IMR-90 (cell line): ENCODE results near the gene CNNM3. TPM values are rescaled to one million over a fixed set of nuclear protein-coding genes. Genes with fewer than 3 reads are reported as not detected.

ENCODE experiments used
- ATAC-seq: fragments of 200-7000 bp; cut with Tn5 transposase; 2 replicates; pipeline ENCODE4 v1.9.1; 2020; ENCODE audit warnings: low read depth, mild to moderate bottlenecking, moderate library complexity
- BruUV-seq: library from RNA; stranded (reverse); fragments of 400-500 nt; replicated peaks from 2 replicates; lab custom pipeline; 2021; lab: Mats Ljungman, UMichigan
- CTCF ChIA-PET: fragments of 300-600 bp; formaldehyde crosslinking; extraction: SDS; loops from one replicate; lab custom pipeline; 2021; ENCODE audit warnings: antibody characterized with exemption; lab: Yijun Ruan, JAX
- POLR2A ChIA-PET: fragments of 300-600 bp; sonication (Branson Sonifier 250); formaldehyde crosslinking; loops from one replicate; lab custom pipeline; 2022; ENCODE audit warnings: antibody characterized with exemption; ENCODE audit not compliant: unreplicated experiment; lab: Charles Lee
- DNase-seq: peaks from one replicate; pipeline ENCODE4 v3.0.0; 2013
- H2AFZ ChIP-seq: replicated peaks from 2 replicates; pipeline ENCODE3; 2013; ENCODE audit warnings: low read length, mild to moderate bottlenecking; ENCODE audit not compliant: poor library complexity
- H2AK5ac ChIP-seq: 2 replicates; pipeline ENCODE4 v1.6.1; 2013; ENCODE audit warnings: low read depth, low read length, inconsistent platforms
- H2AK9ac ChIP-seq: replicated peaks from 2 replicates; pipeline ENCODE3; 2013; ENCODE audit warnings: mild to moderate bottlenecking, low read depth, low read length, moderate library complexity; ENCODE audit not compliant: poor library complexity
- H2BK120ac ChIP-seq: 2 replicates; pipeline ENCODE4 v1.6.1; 2013; ENCODE audit warnings: low read depth, low read length, inconsistent platforms
- H2BK15ac ChIP-seq: 3 replicates; pipeline ENCODE4 v1.6.1; 2013; ENCODE audit warnings: low read depth, low read length, inconsistent platforms
- H2BK20ac ChIP-seq: 2 replicates; pipeline ENCODE4 v1.6.1; 2013; ENCODE audit warnings: low read depth, mild to moderate bottlenecking, inconsistent platforms, low read length, moderate library complexity
- H2BK5ac ChIP-seq: 2 replicates; pipeline ENCODE4 v1.6.1; 2013; ENCODE audit warnings: mild to moderate bottlenecking, low read depth, low read length, inconsistent platforms; ENCODE audit not compliant: poor library complexity, severe bottlenecking
- H3K14ac ChIP-seq: replicated peaks from 2 replicates; pipeline ENCODE4 v1.6.1; 2013; ENCODE audit warnings: low read depth, low read length, inconsistent platforms
- H3K18ac ChIP-seq: 2 replicates; pipeline ENCODE4 v1.6.1; 2013; ENCODE audit warnings: low read depth, low read length, control low read depth
- H3K23ac ChIP-seq: 2 replicates; pipeline ENCODE4 v1.6.1; 2013; ENCODE audit warnings: low read depth, low read length, inconsistent platforms
- H3K27ac ChIP-seq: 2 replicates; pipeline ENCODE4 v1.5.1; 2013; ENCODE audit warnings: mild to moderate bottlenecking, control low read depth, low read length; ENCODE audit not compliant: insufficient read depth
- H3K27me3 ChIP-seq: 2 replicates; pipeline ENCODE4 v1.6.1; 2013; ENCODE audit warnings: low read length; ENCODE audit not compliant: control insufficient read depth, insufficient read depth
- H3K36me3 ChIP-seq: 2 replicates; pipeline ENCODE4 v1.6.1; 2013; ENCODE audit warnings: low read length, mixed read lengths; ENCODE audit not compliant: control insufficient read depth, insufficient read depth
- H3K4ac ChIP-seq: 2 replicates; pipeline ENCODE4 v1.6.1; 2013; ENCODE audit warnings: low read depth, low read length, inconsistent platforms
- H3K4me1 ChIP-seq: 2 replicates; pipeline ENCODE4 v1.6.1; 2013; ENCODE audit warnings: low read length, mixed read lengths; ENCODE audit not compliant: control insufficient read depth, insufficient read depth
- H3K4me2 ChIP-seq: 2 replicates; pipeline ENCODE4 v1.6.1; 2013; ENCODE audit warnings: low read depth, mild to moderate bottlenecking, control low read depth, low read length, moderate library complexity
- H3K4me3 ChIP-seq: 2 replicates; pipeline ENCODE4 v1.5.1; 2013; ENCODE audit warnings: low read depth, mild to moderate bottlenecking, control low read depth, low read length, moderate library complexity; ENCODE audit not compliant: insufficient read depth
- H3K56ac ChIP-seq: 2 replicates; pipeline ENCODE4 v1.6.1; 2013; ENCODE audit warnings: low read length, inconsistent platforms; ENCODE audit not compliant: insufficient read depth; ENCODE audit errors: extremely low read depth
- H3K79me1 ChIP-seq, 2 experiments: 2 replicates each; pipeline ENCODE4 v1.6.1; 2013; ENCODE audit warnings: low read length in 2 of 2, inconsistent platforms in 1 of 2, low read depth in 1 of 2
- H3K9ac ChIP-seq: 2 replicates; pipeline ENCODE4 v1.6.1; 2013; ENCODE audit warnings: low read depth, low read length, control low read depth
- H3K9me1 ChIP-seq: 2 replicates; pipeline ENCODE4 v1.6.1; 2013; ENCODE audit warnings: low read length, inconsistent platforms; ENCODE audit not compliant: insufficient read depth
- H3K9me3 ChIP-seq: 2 replicates; pipeline ENCODE4 v1.6.1; 2013; ENCODE audit warnings: low read length; ENCODE audit not compliant: control insufficient read depth, insufficient read depth
- H4K20me1 ChIP-seq: 2 replicates; pipeline ENCODE4 v1.6.1; 2013; ENCODE audit warnings: low read length, inconsistent platforms; ENCODE audit not compliant: insufficient read depth
- H4K5ac ChIP-seq: 2 replicates; pipeline ENCODE4 v1.6.1; 2013; ENCODE audit warnings: mild to moderate bottlenecking, low read depth, low read length, control low read depth
- H4K8ac ChIP-seq, 2 experiments: 2 replicates each; pipeline ENCODE4 v1.6.1; 2013; ENCODE audit warnings: low read depth in 2 of 2, low read length in 2 of 2, control low read depth in 1 of 2, inconsistent platforms in 1 of 2
- H4K91ac ChIP-seq: 2 replicates; pipeline ENCODE4 v1.6.1; 2013; ENCODE audit warnings: low read depth, low read length, inconsistent platforms; ENCODE audit not compliant: insufficient read depth
- CHD1 ChIP-seq: IDR thresholded peaks from 2 replicates; pipeline ENCODE4 v1.6.1; 2012; ENCODE audit warnings: low read depth, low read length, improper control_type of control experiment
- POLR2A ChIP-seq: IDR thresholded peaks from 2 replicates; pipeline ENCODE4 v1.6.1; 2012; ENCODE audit warnings: mild to moderate bottlenecking, low read depth, low read length
- SMC3 ChIP-seq: fragments of 150-350 bp; IDR thresholded peaks from 2 replicates; pipeline ENCODE4 v1.6.1; 2016; ENCODE audit warnings: low read depth, mild to moderate bottlenecking, antibody characterized with exemption, low read length, moderate library complexity
- WGBS, 2 experiments: methylation state at CpG; one replicate each; pipeline versions ENCODE4 v1.1.5 to v1.1.7; 2013; ENCODE audit warnings: missing lambda C conversion rate in 2 of 2; ENCODE audit not compliant: insufficient read length in 1 of 2; ENCODE audit errors: extremely low coverage in 2 of 2; 5-methylcytosine and 5-hydroxymethylcytosine counted together
- dilution Hi-C: fragments of 300-500 bp; cut with HindIII; formaldehyde crosslinking; loops from one replicate; pipeline ENCODE4 v1.14.3; 2018; ENCODE audit warnings: low sequenced_read_pairs; ENCODE audit not compliant: unreplicated experiment
- in situ Hi-C: fragments of 300-500 bp; cut with MboI; formaldehyde crosslinking; loops from 3 replicates; pipeline ENCODE4 v1.14.3; 2019; ENCODE audit warnings: low sequenced_read_pairs, inconsistent platforms, mixed read lengths
- intact Hi-C: fragments of 100-400 bp; cut with micrococcal nuclease; formaldehyde crosslinking; loops from 2 replicates; pipeline ENCODE4 v1.10.0; 2022
- polyA plus RNA-seq, 3 experiments: library from polyadenylated mRNA; depleted of rRNA; stranded (reverse); fragments of >200 nt; gene quantifications; 2 replicates each; pipeline ENCODE4 v1.2.3, GENCODE V29; 2012; ENCODE audit warnings: low replicate concordance in 1 of 3
- total RNA-seq: library from RNA; depleted of rRNA; stranded (reverse); fragments of >200 nt; gene quantifications from 2 replicates; pipeline ENCODE4 v1.2.3, GENCODE V29; 2012
- TF ChIP-seq, protein P1 (sequence below): fragments of 150-350 bp; IDR thresholded peaks from 2 replicates; pipeline ENCODE4 v1.6.1; 2017; ENCODE audit warnings: mild to moderate bottlenecking, antibody characterized with exemption, low read length, low read depth

CNNM3 gene
- total and polyA plus RNA-seq, 2 of the 4 experiments (the other 2 are of a cell fraction), result 2.3 to 6.1 TPM

DNA sequence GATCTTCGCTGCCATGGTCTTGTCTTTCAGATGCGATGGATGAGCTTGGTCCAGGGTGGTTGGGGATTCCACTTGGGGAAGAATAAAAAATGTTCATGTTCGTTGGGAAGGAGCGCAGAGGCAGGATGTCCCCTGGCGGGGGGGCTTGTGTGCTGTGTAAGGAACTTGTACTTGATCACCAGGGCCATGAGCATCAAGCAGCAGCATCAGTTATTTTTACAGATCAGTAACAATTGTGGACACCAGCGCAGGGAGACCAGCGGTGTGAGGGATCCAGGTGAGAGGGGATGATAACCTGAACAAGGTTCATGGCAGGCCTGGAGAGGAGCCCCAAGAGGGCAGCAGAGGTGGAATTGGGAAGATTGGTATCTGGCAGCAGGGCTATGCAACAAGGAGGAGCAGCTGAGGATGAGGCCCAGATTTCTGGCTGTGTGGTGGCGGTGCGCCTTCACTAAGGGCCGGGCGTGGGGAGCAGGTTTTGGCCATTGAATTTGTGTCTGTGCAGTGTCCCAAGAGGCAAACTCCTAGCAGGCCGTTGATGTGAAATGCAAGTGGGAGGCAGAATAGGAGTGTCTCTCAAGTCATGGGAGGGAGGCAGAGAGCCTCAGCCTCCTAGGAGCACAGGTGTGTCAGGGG lies 3.9 kb downstream of the CNNM3 start:
- H4K20me1 ChIP-seq, result peaks cover 59% of the 10 kb centered on the region
- in situ Hi-C loops, result no loop called here
- POLR2A ChIA-PET, result no interaction called here

More for the DNA sequence above, 3.9 kb downstream of the CNNM3 start:
- H3K9me1 ChIP-seq, result peaks cover 18% of the 10 kb centered on the region
- no peak overlapping the region for H3K27ac ChIP-seq
- no peak overlapping the region for H4K8ac ChIP-seq
- CTCF ChIA-PET, result no interaction called here
- H2AK5ac ChIP-seq, result no peak overlapping the region; the same call in 1 of the 2 replicates
- dilution Hi-C loops (no loop called here), intact Hi-C loops (no loop called here)
- TF ChIP-seq POLR2A, result no peak
- TF ChIP-seq SMC3, result no peak
- no peak for TF ChIP-seq CHD1
- TF ChIP-seq, protein P1, sequence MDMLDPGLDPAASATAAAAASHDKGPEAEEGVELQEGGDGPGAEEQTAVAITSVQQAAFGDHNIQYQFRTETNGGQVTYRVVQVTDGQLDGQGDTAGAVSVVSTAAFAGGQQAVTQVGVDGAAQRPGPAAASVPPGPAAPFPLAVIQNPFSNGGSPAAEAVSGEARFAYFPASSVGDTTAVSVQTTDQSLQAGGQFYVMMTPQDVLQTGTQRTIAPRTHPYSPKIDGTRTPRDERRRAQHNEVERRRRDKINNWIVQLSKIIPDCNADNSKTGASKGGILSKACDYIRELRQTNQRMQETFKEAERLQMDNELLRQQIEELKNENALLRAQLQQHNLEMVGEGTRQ, result no peak
- H3K4me2 ChIP-seq, result no peak overlapping the region
- DNase-seq (no peak), ATAC-seq (no peak)
- no peak overlapping the region for H2BK20ac ChIP-seq
- no peak overlapping the region for H3K4me3 ChIP-seq
- H2AK9ac ChIP-seq, result no peak overlapping the region
- peaks cover 7% of the 10 kb centered on the region; the same call in 1 of the 2 replicates for H3K36me3 ChIP-seq
- H2BK5ac ChIP-seq, result no peak overlapping the region
- BruUV-seq, result no TSS peak
- H3K56ac ChIP-seq, result no peak overlapping the region
- H4K91ac ChIP-seq, result no peak overlapping the region
- no peak overlapping the region for H3K4ac ChIP-seq
- no peak overlapping the region for H3K14ac ChIP-seq
- no peak overlapping the region for H2AFZ ChIP-seq
- no peaks in the 10 kb centered on the region for H3K27me3 ChIP-seq
- no peak overlapping the region for H3K18ac ChIP-seq
- no peak overlapping the region for H4K5ac ChIP-seq
- H3K23ac ChIP-seq, result no peak overlapping the region
- H3K79me1 ChIP-seq, result peaks cover 23 to 61% of the 10 kb centered on the region in 2 experiments
- no peaks in the 10 kb centered on the region for H3K9me3 ChIP-seq
- peaks cover 14% of the 10 kb centered on the region for H3K4me1 ChIP-seq
- H2BK120ac ChIP-seq, result no peak overlapping the region
- no peak overlapping the region for H3K9ac ChIP-seq
- 90% methylated on average over 6 of the region's 12 CpGs; no CpG with 5 or more reads in 1 of the 2 experiments for WGBS, 2 experiments
- H2BK15ac ChIP-seq, result no peak overlapping the region
